NB4 (cell line): ENCODE data around the gene WBP2NL.

Source experiments
- MYC ChIP-seq: IDR thresholded peaks from 2 replicates; pipeline ENCODE4 v1.6.1; 2011; ENCODE audit warnings: low read depth, low read length
- POLR2A ChIP-seq: IDR thresholded peaks from 2 replicates; pipeline ENCODE4 v1.6.1; 2011; ENCODE audit warnings: mild to moderate bottlenecking; ENCODE audit not compliant: insufficient read length; ENCODE audit errors: extremely low read depth
- TF ChIP-seq, protein P1 (sequence below): IDR thresholded peaks from one replicate; pipeline ENCODE4 v1.5.1; 2012; ENCODE audit warnings: low read depth, low read length

DNA sequence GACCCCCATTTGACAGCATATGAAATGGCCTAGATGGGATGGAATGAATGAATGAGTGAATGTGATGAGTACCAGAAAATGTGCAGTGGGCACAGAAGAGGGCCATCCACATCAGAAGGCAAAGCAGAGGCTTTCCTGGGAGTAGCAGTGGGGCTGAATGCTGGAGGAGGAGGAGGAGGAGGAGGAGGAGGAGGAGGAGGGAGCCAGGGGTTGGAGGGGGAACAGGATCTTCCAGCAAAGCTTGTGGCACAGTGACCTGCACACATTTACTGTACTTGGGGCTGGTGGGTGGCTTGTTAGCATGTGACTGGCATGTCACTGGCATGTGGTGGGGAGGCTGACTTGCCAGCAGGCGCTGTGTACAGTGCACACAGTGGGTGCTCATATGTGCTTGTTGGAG, 19.9 kb upstream of the WBP2NL start:
- TF ChIP-seq, protein P1, sequence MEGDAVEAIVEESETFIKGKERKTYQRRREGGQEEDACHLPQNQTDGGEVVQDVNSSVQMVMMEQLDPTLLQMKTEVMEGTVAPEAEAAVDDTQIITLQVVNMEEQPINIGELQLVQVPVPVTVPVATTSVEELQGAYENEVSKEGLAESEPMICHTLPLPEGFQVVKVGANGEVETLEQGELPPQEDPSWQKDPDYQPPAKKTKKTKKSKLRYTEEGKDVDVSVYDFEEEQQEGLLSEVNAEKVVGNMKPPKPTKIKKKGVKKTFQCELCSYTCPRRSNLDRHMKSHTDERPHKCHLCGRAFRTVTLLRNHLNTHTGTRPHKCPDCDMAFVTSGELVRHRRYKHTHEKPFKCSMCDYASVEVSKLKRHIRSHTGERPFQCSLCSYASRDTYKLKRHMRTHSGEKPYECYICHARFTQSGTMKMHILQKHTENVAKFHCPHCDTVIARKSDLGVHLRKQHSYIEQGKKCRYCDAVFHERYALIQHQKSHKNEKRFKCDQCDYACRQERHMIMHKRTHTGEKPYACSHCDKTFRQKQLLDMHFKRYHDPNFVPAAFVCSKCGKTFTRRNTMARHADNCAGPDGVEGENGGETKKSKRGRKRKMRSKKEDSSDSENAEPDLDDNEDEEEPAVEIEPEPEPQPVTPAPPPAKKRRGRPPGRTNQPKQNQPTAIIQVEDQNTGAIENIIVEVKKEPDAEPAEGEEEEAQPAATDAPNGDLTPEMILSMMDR = no peak
- TF ChIP-seq POLR2A (no peak), MYC (no peak)
